ENCODE results near the gene CHD3. TPM values are rescaled to one million over a fixed set of nuclear protein-coding genes. Genes with fewer than 3 reads are reported as not detected.
A peak's percentile ranks its signal among the peaks of the same experiment; 100 is the strongest.

Gene CHD3
- total and polyA plus RNA-seq, 2 donors from 2014 or later: 41.5 to 94.6 TPM

- intact Hi-C loops (cut with DNase I): no loop called here
- Histone ChIP-seq H3K4me3 (ENCODE audit: low read length in 3 of 3) (no peak overlapping the region), H3K27me3 (ENCODE audit: control insufficient read depth, insufficient read depth, low read length) (no peaks in the 10 kb centered on the region), H3K9ac (ENCODE audit: low read length in 3 of 3) (peak overlapping the region in 1 of 3 donors; percentile 15), H3K36me3 (ENCODE audit: control insufficient read depth in 2 of 3, insufficient read depth in 3 of 3, low read length in 3 of 3) (peaks cover 0 to 9% (median 2%) of the 10 kb centered on the region in 3 donors), H3K27ac (ENCODE audit: low read depth in 2 of 2, low read length in 2 of 2) (peak overlapping the region; percentile 49 to 59), H3K4me1 (ENCODE audit: control insufficient read depth in 2 of 3, insufficient read depth in 2 of 3, low read depth in 1 of 3, low read length in 3 of 3) (peaks cover 0 to 10% (median 6%) of the 10 kb centered on the region in 3 donors), H3K9me3 (ENCODE audit: control insufficient read depth in 2 of 3, insufficient read depth in 1 of 3, low read length in 3 of 3) (no peaks in the 10 kb centered on the region)
- peak in 1 of 5 donors; percentile 25 for DNase-seq
- TF ChIP-seq, protein P1, sequence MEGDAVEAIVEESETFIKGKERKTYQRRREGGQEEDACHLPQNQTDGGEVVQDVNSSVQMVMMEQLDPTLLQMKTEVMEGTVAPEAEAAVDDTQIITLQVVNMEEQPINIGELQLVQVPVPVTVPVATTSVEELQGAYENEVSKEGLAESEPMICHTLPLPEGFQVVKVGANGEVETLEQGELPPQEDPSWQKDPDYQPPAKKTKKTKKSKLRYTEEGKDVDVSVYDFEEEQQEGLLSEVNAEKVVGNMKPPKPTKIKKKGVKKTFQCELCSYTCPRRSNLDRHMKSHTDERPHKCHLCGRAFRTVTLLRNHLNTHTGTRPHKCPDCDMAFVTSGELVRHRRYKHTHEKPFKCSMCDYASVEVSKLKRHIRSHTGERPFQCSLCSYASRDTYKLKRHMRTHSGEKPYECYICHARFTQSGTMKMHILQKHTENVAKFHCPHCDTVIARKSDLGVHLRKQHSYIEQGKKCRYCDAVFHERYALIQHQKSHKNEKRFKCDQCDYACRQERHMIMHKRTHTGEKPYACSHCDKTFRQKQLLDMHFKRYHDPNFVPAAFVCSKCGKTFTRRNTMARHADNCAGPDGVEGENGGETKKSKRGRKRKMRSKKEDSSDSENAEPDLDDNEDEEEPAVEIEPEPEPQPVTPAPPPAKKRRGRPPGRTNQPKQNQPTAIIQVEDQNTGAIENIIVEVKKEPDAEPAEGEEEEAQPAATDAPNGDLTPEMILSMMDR (IDR thresholded peaks at IDR 0.05; ENCODE audit: borderline replicate concordance, extremely low read depth, insufficient read depth): no peak
- FAIRE-seq: no peak
Measured at GRCh38 chr17:7882629-7883028, 6.0 kb upstream of the CHD3 start.

DNA sequence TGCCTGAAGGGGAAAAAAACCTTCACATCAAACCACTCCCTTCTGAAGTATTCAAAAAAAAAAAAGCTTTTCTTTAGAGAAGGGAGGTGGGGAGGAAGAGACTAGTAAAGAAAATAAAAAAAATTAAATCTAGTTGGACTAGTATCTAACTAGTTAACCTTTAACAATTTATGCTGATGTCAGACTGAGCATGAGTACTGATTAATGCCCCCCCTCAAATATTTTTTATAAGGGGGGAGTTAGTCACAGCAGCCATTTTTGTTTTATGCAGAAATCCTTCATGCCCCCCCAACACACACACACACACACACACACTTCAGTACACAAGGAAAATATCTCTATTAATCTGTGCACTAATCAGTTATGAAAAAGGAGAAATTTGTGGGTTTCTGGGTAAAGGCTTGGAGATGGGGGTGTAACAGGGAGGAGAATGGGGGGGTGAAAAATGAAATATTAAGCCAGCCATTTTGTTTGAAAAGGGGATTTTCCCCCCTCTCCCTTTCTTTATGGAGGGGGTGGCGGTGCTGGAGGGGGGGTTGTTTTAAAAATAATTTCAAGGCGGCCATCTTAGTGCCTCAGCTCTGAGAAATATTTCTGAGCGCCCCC is 4.7 kb upstream of the CHD3 start:
- FAIRE-seq: no peak
- Histone ChIP-seq H3K9me3 (ENCODE audit: control insufficient read depth in 2 of 3, insufficient read depth in 1 of 3, low read length in 3 of 3) (no peaks in the 10 kb centered on the region), H3K9ac (ENCODE audit: low read length in 3 of 3) (peak overlapping the region in 2 of 3 donors; percentile 35 to 64), H3K27me3 (ENCODE audit: control insufficient read depth, insufficient read depth, low read length) (no peaks in the 10 kb centered on the region), H3K4me3 (ENCODE audit: low read length in 3 of 3) (peak overlapping the region in 2 of 3 donors; percentile 38 to 58), H3K4me1 (ENCODE audit: control insufficient read depth in 2 of 3, insufficient read depth in 2 of 3, low read depth in 1 of 3, low read length in 3 of 3) (peaks cover 11 to 23% (median 11%) of the 10 kb centered on the region in 3 donors), H3K36me3 (ENCODE audit: control insufficient read depth in 2 of 3, insufficient read depth in 3 of 3, low read length in 3 of 3) (peaks cover 0 to 9% (median 2%) of the 10 kb centered on the region in 3 donors), H3K27ac (ENCODE audit: low read depth in 2 of 2, low read length in 2 of 2) (peak overlapping the region; percentile 34 to 54)
- TF ChIP-seq, protein P1 (IDR thresholded peaks at IDR 0.05; ENCODE audit: borderline replicate concordance, extremely low read depth, insufficient read depth): no peak
- DNase-seq: peak in 4 of 5 donors; percentile 39 to 74 (median 62)
- intact Hi-C loops (cut with DNase I): no loop called here

DNA sequence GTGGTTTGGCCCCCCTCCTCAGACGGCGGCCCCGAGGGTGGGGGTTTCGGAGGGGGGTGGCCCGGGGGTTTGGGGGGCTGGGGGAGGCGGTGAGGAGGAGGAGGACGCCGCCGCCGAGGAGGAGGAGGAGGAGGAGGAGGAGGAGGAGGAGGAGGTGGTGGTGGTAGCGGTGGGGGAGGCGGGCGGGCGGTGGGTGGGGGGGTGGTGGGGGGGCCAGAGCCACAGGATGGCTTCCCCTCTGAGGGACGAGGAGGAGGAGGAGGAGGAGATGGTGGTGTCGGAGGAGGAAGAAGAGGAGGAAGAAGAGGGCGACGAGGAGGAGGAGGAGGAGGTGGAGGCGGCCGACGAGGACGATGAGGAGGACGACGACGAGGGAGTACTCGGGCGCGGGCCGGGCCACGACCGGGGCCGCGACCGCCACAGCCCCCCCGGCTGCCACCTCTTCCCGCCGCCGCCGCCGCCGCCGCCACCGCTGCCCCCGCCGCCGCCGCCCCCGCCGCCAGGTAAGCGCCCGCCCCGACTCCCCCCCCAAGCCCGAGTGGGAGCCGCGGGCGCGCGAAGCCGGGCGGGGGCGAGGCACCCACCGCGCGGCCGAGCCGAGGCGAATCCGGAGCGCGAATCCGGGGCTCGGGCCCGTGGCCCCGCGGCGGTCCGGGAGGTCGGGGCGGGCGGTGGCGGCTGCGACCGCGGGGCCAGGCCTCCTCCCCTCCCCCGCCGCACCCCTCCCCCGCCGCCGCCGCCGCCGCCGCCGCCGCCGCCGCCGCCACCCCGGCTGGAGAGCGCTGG is 3.8 kb upstream of the CHD3 start:
- intact Hi-C loops (cut with DNase I): no loop called here
- FAIRE-seq: no peak
- DNase-seq: peak; percentile 6 to 82 (median 36)
- H3K27me3 ChIP-seq (ENCODE audit: control insufficient read depth, insufficient read depth, low read length): no peaks in the 10 kb centered on the region
- H3K4me1 ChIP-seq (ENCODE audit: control insufficient read depth in 2 of 3, insufficient read depth in 2 of 3, low read depth in 1 of 3, low read length in 3 of 3): peaks cover 16 to 32% (median 19%) of the 10 kb centered on the region in 3 donors
- H3K27ac ChIP-seq (ENCODE audit: low read depth in 2 of 2, low read length in 2 of 2): peak overlapping the region; percentile 95 to 97
- TF ChIP-seq, protein P1 (IDR thresholded peaks at IDR 0.05; ENCODE audit: borderline replicate concordance, extremely low read depth, insufficient read depth): no peak
- peak overlapping the region in 1 of 3 donors; percentile 47 for H3K9ac ChIP-seq (ENCODE audit: low read length in 3 of 3)
- peak overlapping the region in 2 of 3 donors; percentile 80 to 83 for H3K4me3 ChIP-seq (ENCODE audit: low read length in 3 of 3)
- H3K9me3 ChIP-seq (ENCODE audit: control insufficient read depth in 2 of 3, insufficient read depth in 1 of 3, low read length in 3 of 3): no peaks in the 10 kb centered on the region
- peaks cover 0 to 9% (median 0%) of the 10 kb centered on the region in 3 donors for H3K36me3 ChIP-seq (ENCODE audit: control insufficient read depth in 2 of 3, insufficient read depth in 3 of 3, low read length in 3 of 3)
